Aorta (tissue), 5 donors: Measurements from ENCODE around the gene CMSS1. TPM values are rescaled to one million over a fixed set of nuclear protein-coding genes. Genes with fewer than 3 reads are reported as not detected.

ENCODE experiments used
- ATAC-seq: fragments of 200-7000 bp; cut with Tn5 transposase; one replicate; pipeline ENCODE4 v1.9.1; 2022; ENCODE audit warnings: moderate library complexity; ENCODE audit not compliant: low FRiP score
- DNase-seq, 2 donors: peaks; one replicate each; pipeline ENCODE4 v3.0.0-alpha.2; 2020
- H3K27ac ChIP-seq, 2 donors: one replicate each; pipeline ENCODE4 v1.5.1; 2013; ENCODE audit warnings: low read length in 2 of 2, mild to moderate bottlenecking in 2 of 2, moderate library complexity in 2 of 2, control low read depth in 1 of 2, inconsistent platforms in 1 of 2, low read depth in 1 of 2
- H3K27me3 ChIP-seq, 2 donors: one replicate each; pipeline ENCODE4 v1.6.1; 2013; ENCODE audit warnings: control low read depth in 1 of 2, low read length in 1 of 2, mild to moderate bottlenecking in 1 of 2, moderate library complexity in 1 of 2; ENCODE audit not compliant: insufficient read depth in 2 of 2, control insufficient read depth in 1 of 2
- H3K36me3 ChIP-seq, 2 donors: one replicate each; pipeline ENCODE4 v1.6.1; 2013; ENCODE audit warnings: control low read depth in 1 of 2, low read length in 1 of 2, mild to moderate bottlenecking in 1 of 2; ENCODE audit not compliant: insufficient read depth in 2 of 2, control insufficient read depth in 1 of 2
- H3K4me1 ChIP-seq, 2 donors: one replicate each; pipeline ENCODE4 v1.6.1; 2013; ENCODE audit warnings: low read length in 2 of 2, control low read depth in 1 of 2, mild to moderate bottlenecking in 1 of 2, moderate library complexity in 1 of 2; ENCODE audit not compliant: insufficient read depth in 2 of 2, control insufficient read depth in 1 of 2
- H3K4me3 ChIP-seq, 2 donors: one replicate each; pipeline ENCODE4 v1.5.1; 2013; ENCODE audit warnings: low read length in 2 of 2, control low read depth in 1 of 2, mild to moderate bottlenecking in 1 of 2
- H3K9me3 ChIP-seq: one replicate; pipeline ENCODE4 v1.6.1; 2013; ENCODE audit warnings: mild to moderate bottlenecking, low read length; ENCODE audit not compliant: control insufficient read depth
- WGBS, 2 donors: extraction: QIAGEN DNeasy Blood & Tissue Kit; methylation state at CpG; one replicate each; pipeline ENCODE4 v1.1.7; 2013; 5-methylcytosine and 5-hydroxymethylcytosine counted together
- intact Hi-C, 2 donors: fragments of 100-400 bp; cut with DNase I; formaldehyde crosslinking; loops; one replicate each; pipeline versions ENCODE4 v1.14.2 to v1.15.0; 2022
- polyA plus RNA-seq, 2 donors: library from polyadenylated mRNA; stranded (reverse); fragments of 200-250 nt; gene quantifications; one replicate each; pipeline ENCODE4 v1.2.3, GENCODE V29; 2013
- total RNA-seq, 2 donors: library from RNA; stranded (reverse); fragmentation: NEBNext Ultra II Directional; extraction: Animal tissue kit (Norgen Biotek cat#: 25700); gene quantifications; one replicate each; pipeline ENCODE4 v1.2.1, GENCODE V29; 2021
- donor health status: healthy with polysubstance abuse.
- donor health status: Bipolar disorder and iron deficiency.
- donor health status: DM: no; HTN: no; CAD: no.
- donor health status: DM: no; HTN: no; CAD: no.
- donor health status: DM: yes; HTN: yes; CAD: no.

Gene CMSS1
- total and polyA plus RNA-seq, 4 donors = 21.3 to 36.3 (median 33.3) TPM

DNA sequence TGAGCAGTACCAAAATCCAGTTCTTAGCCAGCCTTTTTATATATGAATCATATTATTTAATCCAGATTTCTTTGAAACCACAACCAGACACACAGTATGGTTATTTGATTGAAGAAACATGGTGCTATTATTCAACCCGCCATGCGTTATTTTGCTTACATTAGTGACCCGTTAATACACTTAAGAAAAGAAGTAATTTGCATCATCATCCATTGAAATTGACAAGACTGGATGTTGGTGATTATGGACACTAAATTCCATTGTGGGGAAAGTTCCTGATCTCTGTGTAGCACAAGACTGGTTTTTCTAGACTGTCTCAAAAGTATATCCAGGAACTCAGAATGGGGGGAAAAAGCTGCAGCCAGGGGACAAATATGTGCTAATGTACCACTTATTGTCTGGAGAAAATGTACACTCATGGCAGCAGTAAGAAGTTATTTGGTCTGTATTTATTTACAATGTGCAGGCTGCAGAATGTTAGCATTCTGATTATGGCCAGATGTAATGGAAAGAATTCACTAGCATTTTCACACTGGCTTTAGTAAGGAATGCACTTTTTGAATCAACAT is 216.3 kb downstream of the CMSS1 start:
- H3K4me1 ChIP-seq = peaks cover 0 to 10% of the 10 kb centered on the region in 2 donors
- H3K4me3 ChIP-seq = no peak overlapping the region
- no peaks in the 10 kb centered on the region for H3K36me3 ChIP-seq
- DNase-seq (no peak), ATAC-seq (no peak)
- H3K27ac ChIP-seq = no peak overlapping the region
- intact Hi-C loops = loop anchor here in 1 of 2 donors (5.0 kb wide), 1 partner anchor 72 kb away; no protein-coding TSS in a partner anchor
- H3K27me3 ChIP-seq = no peaks in the 10 kb centered on the region
- WGBS, 2 donors = 95 to 99% methylated on average over 3 of the region's 3 CpGs
- H3K9me3 ChIP-seq = no peaks in the 10 kb centered on the region

DNA sequence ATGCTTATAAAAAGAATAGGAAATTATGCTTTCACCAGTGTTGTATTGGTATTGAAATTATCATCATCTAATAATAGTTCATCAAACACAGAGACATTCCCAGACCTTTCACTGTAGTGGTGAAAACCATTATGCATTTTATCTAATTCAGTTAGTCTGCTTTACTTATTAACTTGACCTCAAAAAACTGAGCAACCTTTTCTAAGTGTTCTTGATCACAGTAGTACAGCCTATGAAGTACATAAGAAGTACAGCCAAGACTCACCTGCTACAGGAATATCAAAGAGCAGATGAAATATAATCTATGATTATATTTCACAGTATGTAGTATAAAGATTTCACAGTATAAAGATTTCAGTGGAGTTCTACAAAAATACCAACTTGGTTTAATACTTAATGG is 221.4 kb downstream of the CMSS1 start:
- Histone ChIP-seq H3K4me1 (peaks cover 0 to 2% of the 10 kb centered on the region in 2 donors), H3K9me3 (no peaks in the 10 kb centered on the region), H3K4me3 (no peak overlapping the region), H3K27ac (no peak overlapping the region), H3K27me3 (no peaks in the 10 kb centered on the region), H3K36me3 (no peaks in the 10 kb centered on the region)
- intact Hi-C loops = no loop called here
- DNase-seq (no peak), ATAC-seq (no peak)

DNA sequence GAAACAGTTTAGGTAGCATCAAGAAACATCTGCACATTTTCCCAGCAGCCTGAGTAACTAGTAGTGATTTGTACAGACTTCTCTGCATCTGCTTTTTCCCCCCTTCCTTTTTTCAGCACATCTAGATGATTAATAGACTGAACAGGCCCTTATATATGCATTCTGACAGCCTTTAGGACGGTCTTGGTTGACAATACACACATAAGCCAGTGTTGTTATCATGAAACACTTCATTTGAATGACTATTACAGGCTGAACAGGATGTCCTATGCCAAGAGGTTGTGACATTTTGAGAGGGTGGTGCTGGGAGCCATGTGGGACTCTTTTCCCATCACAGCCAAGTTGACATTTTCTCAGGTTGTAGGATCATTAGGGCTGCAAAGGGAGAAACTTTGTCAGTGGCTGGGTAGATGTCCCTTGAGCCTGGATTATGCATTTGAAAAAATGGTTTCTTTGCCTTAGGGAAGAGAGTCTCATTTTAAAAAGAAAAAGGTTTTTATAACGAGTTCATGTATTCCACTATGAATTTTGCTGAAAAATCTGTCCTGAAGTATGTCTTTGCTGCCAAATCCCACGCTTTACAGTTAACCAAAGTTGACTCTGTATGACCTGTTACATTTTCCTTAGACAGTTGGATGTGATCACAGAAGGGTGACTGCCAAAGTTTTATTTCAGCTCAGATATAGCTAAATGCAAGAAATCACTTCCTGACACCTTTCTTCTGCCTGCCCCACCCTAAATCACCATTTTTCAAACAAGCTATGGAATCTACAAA is 223.0 kb downstream of the CMSS1 start:
- 6 to 11% methylated on average over 3 of the region's 3 CpGs for WGBS, 2 donors
- Histone ChIP-seq H3K4me3 (no peak overlapping the region), H3K4me1 (peaks cover 0 to 5% of the 10 kb centered on the region in 2 donors), H3K27ac (peak overlapping the region; percentile 100), H3K36me3 (no peaks in the 10 kb centered on the region), H3K9me3 (no peaks in the 10 kb centered on the region), H3K27me3 (no peaks in the 10 kb centered on the region)
- intact Hi-C loops = loop anchor here (5.0 to 10.0 kb wide), 6 partner anchors 42 to 193 kb away; no protein-coding TSS in a partner anchor
- DNase-seq = no peak
- peak; percentile 51 for ATAC-seq

DNA sequence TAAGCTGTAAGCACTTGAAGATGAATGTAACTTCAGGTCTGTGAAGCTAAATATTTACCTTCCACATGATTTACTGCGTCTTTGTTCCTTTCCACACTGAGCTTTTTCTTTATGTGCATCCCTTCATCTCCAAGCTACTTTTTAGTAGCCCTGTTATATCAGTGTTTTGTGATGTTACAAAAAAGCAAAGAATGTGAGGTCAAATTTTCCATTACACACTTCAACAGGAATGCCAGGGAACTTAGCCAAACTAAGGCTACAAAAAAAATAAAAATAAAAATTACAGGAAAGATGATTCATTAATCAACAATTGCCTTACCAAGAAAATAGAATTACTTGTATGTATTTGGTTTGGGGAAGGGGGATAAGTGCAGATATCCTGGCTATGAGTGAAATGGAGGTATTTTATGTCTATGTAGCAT is 223.7 kb downstream of the CMSS1 start:
- 3 to 7% methylated on average over 1 of the region's 1 CpG for WGBS, 2 donors
- no peak for DNase-seq
- peak overlapping the region in 1 of 2 donors; percentile 100 for H3K27ac ChIP-seq
- H3K4me3 ChIP-seq = no peak overlapping the region
- intact Hi-C loops = loop anchor here (5.0 to 10.0 kb wide), 6 partner anchors 41 to 194 kb away; no protein-coding TSS in a partner anchor
- no peaks in the 10 kb centered on the region for H3K36me3 ChIP-seq
- H3K4me1 ChIP-seq = peaks cover 0 to 5% of the 10 kb centered on the region in 2 donors
- H3K27me3 ChIP-seq = no peaks in the 10 kb centered on the region
- no peaks in the 10 kb centered on the region for H3K9me3 ChIP-seq
- peak; percentile 88 for ATAC-seq

DNA sequence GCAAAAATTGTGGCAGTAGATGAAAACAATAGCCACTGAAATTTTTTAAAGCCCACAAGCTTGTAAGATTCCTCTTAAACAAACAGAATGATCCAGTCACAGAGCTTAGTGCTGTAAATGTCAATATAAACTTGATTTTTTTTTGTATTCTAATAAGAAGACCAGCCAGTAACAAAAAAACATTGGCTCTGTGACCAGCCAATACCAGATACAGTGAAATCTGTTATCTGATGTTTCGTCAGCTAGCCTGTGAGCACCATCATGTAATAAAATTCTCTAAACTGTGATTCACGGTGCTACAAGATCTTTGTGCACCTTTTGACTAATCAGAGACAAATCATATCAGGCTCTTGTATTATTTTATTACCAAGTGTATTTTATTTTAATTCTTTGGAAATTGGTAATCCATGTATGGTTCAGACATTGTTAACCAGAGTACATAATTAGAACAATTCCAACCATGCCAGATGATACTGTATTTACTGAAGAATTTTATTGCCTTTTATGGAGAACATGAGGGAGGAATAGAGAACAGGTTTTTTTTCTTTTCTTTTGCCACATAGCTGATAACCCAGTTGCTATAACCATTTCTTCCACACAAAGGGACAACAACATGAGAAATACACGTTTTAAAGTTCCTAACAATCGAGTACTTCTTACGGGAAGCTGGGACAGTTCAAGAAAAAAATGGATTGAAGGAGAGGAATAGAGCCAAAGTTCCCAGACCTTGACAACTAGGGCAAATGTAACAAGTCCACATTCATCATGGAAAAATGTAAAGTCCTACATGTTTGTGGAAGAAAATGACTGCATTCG is 224.7 kb downstream of the CMSS1 start:
- H3K36me3 ChIP-seq = no peaks in the 10 kb centered on the region
- no peak overlapping the region for H3K4me3 ChIP-seq
- ATAC-seq (peak; percentile 55), DNase-seq (no peak)
- H3K9me3 ChIP-seq = no peaks in the 10 kb centered on the region
- peaks cover 0 to 5% of the 10 kb centered on the region in 2 donors for H3K4me1 ChIP-seq
- 3 to 5% methylated on average over 6 of the region's 6 CpGs for WGBS, 2 donors
- no peaks in the 10 kb centered on the region for H3K27me3 ChIP-seq
- H3K27ac ChIP-seq = peak overlapping the region; percentile 98 to 100
- intact Hi-C loops = loop anchor here (5.0 to 10.0 kb wide), 6 partner anchors 40 to 195 kb away; no protein-coding TSS in a partner anchor

DNA sequence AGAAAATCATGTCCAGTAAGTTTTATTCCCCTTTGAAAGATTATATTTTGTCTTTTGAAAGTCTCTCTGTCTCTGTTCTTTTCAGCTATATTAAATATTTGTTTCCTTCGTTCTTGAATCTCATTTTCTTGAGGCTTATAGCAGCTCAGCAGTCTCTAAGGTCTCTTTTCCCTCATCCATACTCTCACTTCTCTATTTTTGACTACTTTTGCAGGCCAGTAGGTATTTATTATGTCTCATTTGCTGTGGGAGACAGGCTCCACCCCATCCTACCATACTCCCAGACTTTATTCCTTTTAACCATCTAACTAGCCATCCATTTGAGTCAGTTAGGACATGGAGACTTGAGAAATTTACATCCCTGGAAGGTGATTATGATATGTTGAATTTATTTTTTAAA is 225.6 kb downstream of the CMSS1 start:
- WGBS, 2 donors = 9 to 12% methylated on average over 1 of the region's 1 CpG

DNA sequence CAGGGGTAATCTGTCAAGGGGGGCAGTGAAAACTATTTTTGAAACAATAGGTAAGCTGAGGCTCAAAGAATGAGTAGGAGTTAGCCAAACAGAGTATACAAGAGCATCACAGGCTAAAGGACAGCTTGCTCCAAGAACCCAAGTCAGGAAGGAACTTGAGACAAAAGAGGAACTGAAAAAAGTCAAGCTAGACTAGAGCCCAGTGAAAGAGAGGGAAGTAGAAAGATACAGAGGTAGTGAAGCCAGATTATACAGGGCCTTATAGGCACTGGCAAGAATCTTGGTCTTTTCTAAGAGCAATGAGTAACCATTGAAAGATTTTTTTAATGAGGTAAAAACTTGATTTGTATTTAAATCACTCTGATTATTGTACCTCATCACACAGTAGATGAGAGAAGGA is 226.7 kb downstream of the CMSS1 start:
- intact Hi-C loops = loop anchor here (5.0 to 10.0 kb wide), 6 partner anchors 38 to 197 kb away; no protein-coding TSS in a partner anchor
- Histone ChIP-seq H3K27ac (peak overlapping the region; percentile 78 to 87), H3K9me3 (no peaks in the 10 kb centered on the region), H3K4me3 (no peak overlapping the region), H3K36me3 (no peaks in the 10 kb centered on the region), H3K4me1 (peaks cover 0 to 6% of the 10 kb centered on the region in 2 donors), H3K27me3 (no peaks in the 10 kb centered on the region)
- ATAC-seq (no peak), DNase-seq (no peak)

More for the DNA sequence above, 225.6 kb downstream of the CMSS1 start:
- no peaks in the 10 kb centered on the region for H3K9me3 ChIP-seq
- ATAC-seq (no peak), DNase-seq (no peak)
- H3K27ac ChIP-seq = peak overlapping the region; percentile 83 to 100
- no peaks in the 10 kb centered on the region for H3K27me3 ChIP-seq
- intact Hi-C loops = loop anchor here (5.0 to 10.0 kb wide), 6 partner anchors 39 to 196 kb away; no protein-coding TSS in a partner anchor
- H3K36me3 ChIP-seq = no peaks in the 10 kb centered on the region
- H3K4me1 ChIP-seq = peaks cover 0 to 6% of the 10 kb centered on the region in 2 donors
- no peak overlapping the region for H3K4me3 ChIP-seq

DNA sequence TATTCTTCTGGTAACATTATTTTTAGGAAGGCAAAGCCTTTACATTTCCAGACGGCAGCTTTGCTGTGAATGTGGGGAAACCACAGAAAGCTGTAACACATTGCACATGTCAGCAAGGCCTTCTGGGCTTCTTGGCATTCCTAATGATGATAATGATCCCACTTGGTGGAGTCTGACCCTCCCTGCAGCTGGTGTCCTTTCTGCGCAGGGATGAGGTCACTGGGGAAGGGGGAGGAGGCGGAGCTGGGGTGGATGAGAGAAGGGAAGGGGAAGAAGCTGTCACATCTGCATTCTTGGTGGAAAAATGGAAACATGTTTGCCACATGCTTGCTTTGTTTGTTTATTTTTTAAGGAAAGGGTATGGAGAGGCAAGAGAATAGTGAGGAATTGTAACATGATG is 228.0 kb downstream of the CMSS1 start:
- H3K27me3 ChIP-seq = no peaks in the 10 kb centered on the region
- 91 to 94% methylated on average over 3 of the region's 3 CpGs for WGBS, 2 donors
- H3K4me3 ChIP-seq = no peak overlapping the region
- peak overlapping the region in 1 of 2 donors; percentile 47 for H3K27ac ChIP-seq
- DNase-seq (peak; percentile 77 to 82), ATAC-seq (no peak)
- H3K36me3 ChIP-seq = no peaks in the 10 kb centered on the region
- peaks cover 0 to 4% of the 10 kb centered on the region in 2 donors for H3K4me1 ChIP-seq
- intact Hi-C loops = loop anchor here in 1 of 2 donors (10.0 kb wide), 1 partner anchor 171 kb away; no protein-coding TSS in a partner anchor
- H3K9me3 ChIP-seq = no peaks in the 10 kb centered on the region
